SKM-1 (cell line): ENCODE results near the gene ZNF800.

Experiments used
- DNase-seq: peaks from one replicate; lab custom pipeline; 2025; ENCODE audit not compliant: unreplicated experiment; lab: John Stamatoyannopoulos, UW

ZNF800 gene

GRCh38 chr7:127350586-127350985 is 41.9 kb downstream of the ZNF800 start:
- DNase-seq, result no peak

GRCh38 chr7:127349881-127350280 is 42.6 kb downstream of the ZNF800 start:
- DNase-seq, result no peak

GRCh38 chr7:127348247-127348631 is 44.3 kb downstream of the ZNF800 start:
- DNase-seq, result no peak

GRCh38 chr7:127347567-127348246 is 44.8 kb downstream of the ZNF800 start:
- DNase-seq, result peak; percentile 58

- no peak for DNase-seq
These were observed 45.8 kb downstream of the ZNF800 start for GRCh38 chr7:127346575-127347256.

GRCh38 chr7:127342596-127342995 is 49.9 kb downstream of the ZNF800 start:
- DNase-seq, result no peak

GRCh38 chr7:127338122-127338521 is 54.4 kb downstream of the ZNF800 start:
- no peak for DNase-seq

GRCh38 chr7:127337581-127337980 is 54.9 kb downstream of the ZNF800 start:
- DNase-seq, result no peak

GRCh38 chr7:127336458-127336857 is 56.0 kb downstream of the ZNF800 start:
- DNase-seq, result no peak

- DNase-seq, result no peak
These were observed 59.6 kb downstream of the ZNF800 start for GRCh38 chr7:127332880-127333279.

GRCh38 chr7:127330070-127330469 is 62.4 kb downstream of the ZNF800 start:
- no peak for DNase-seq

- no peak for DNase-seq
These were observed 69.5 kb downstream of the ZNF800 start for GRCh38 chr7:127322832-127323493.

GRCh38 chr7:127322351-127322750 is 70.2 kb downstream of the ZNF800 start:
- DNase-seq, result no peak

- DNase-seq, result no peak
These were observed 71.5 kb downstream of the ZNF800 start for GRCh38 chr7:127320974-127321373.
